B cell (primary cell): ENCODE results near the gene STOX2.

ENCODE experiments used
- EZH2 ChIP-seq: IDR thresholded peaks from 2 replicates; pipeline ENCODE4 v1.6.1; 2012; ENCODE audit warnings: borderline replicate concordance, low read depth, mild to moderate bottlenecking, moderate library complexity, low read length; ENCODE audit not compliant: insufficient read depth, poor library complexity, severe bottlenecking
- TF ChIP-seq, protein P1 (sequence below): fragments of 200-600 bp; IDR thresholded peaks from one replicate; pipeline ENCODE4 v1.8.0; 2022; ENCODE audit warnings: antibody characterized with exemption, mild to moderate bottlenecking

DNA sequence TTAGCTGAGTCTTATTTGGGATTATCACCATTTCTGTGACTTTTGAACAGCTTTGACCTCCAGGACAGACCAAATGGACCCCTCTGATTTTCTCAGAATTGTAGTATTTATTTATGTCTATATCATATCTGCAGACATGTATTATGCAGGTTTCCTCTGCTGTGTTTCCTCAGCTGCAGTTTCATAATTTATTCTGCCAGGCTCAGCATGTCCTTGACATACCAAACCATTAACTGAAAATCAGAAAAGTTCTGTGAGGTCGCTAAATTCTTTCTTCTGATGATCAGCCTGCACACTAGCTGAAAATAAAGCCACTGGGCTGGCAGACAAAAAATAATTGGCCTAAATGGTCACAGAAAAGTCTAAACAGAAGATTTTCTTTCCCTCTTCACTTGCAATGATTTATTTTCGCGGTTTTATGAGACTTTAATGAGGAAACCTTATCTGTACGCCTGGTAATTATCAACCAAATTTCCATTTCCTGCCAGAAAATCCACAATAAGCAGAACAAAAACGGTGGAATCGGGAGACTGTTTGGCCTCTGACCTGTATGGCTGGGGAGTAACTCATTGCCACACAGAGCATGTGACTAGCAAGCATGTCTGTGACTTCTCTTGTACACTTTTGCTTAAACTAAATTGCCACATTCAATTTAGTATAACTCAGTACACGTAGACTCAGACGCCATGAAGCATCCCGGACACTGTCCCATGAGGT, 161.6 kb downstream of the STOX2 start:
- TF ChIP-seq, protein P1, sequence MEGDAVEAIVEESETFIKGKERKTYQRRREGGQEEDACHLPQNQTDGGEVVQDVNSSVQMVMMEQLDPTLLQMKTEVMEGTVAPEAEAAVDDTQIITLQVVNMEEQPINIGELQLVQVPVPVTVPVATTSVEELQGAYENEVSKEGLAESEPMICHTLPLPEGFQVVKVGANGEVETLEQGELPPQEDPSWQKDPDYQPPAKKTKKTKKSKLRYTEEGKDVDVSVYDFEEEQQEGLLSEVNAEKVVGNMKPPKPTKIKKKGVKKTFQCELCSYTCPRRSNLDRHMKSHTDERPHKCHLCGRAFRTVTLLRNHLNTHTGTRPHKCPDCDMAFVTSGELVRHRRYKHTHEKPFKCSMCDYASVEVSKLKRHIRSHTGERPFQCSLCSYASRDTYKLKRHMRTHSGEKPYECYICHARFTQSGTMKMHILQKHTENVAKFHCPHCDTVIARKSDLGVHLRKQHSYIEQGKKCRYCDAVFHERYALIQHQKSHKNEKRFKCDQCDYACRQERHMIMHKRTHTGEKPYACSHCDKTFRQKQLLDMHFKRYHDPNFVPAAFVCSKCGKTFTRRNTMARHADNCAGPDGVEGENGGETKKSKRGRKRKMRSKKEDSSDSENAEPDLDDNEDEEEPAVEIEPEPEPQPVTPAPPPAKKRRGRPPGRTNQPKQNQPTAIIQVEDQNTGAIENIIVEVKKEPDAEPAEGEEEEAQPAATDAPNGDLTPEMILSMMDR, result no peak
- TF ChIP-seq EZH2, result no peak
